K562 (cell line): Measurements from ENCODE around the gene SPATA21. TPM values are rescaled to one million over a fixed set of nuclear protein-coding genes. Genes with fewer than 3 reads are reported as not detected.

Experiments
- C11orf30 ChIP-seq: fragments of 450-650 bp; IDR thresholded peaks from 2 replicates; pipeline ENCODE4 v1.6.1; 2016; ENCODE audit warnings: low read depth, mild to moderate bottlenecking
- CC2D1A ChIP-seq: fragments of 450-650 bp; IDR thresholded peaks from 2 replicates; pipeline ENCODE4 v1.6.1; 2017; ENCODE audit warnings: mild to moderate bottlenecking
- CTBP1 ChIP-seq: fragments of 450-650 bp; IDR thresholded peaks from 2 replicates; pipeline ENCODE4 v1.6.1; 2016; ENCODE audit warnings: borderline replicate concordance
- EP400 ChIP-seq: fragments of 450-650 bp; IDR thresholded peaks from 2 replicates; pipeline ENCODE4 v1.6.1; 2017; ENCODE audit warnings: antibody characterized with exemption, mild to moderate bottlenecking, moderate library complexity
- EZH2 ChIP-seq: IDR thresholded peaks from 2 replicates; pipeline ENCODE4 v1.6.1; 2012; ENCODE audit warnings: low read depth, mild to moderate bottlenecking, inconsistent platforms, low read length, borderline replicate concordance
- HDAC2 ChIP-seq: fragments of 450-650 bp; IDR thresholded peaks from 2 replicates; pipeline ENCODE4 v1.6.1; 2016; ENCODE audit warnings: mild to moderate bottlenecking
- HMG20A ChIP-seq: fragments of 450-650 bp; formaldehyde crosslinking; conservative IDR thresholded peaks from 2 replicates; pipeline ENCODE4 v1.4.0; 2020; ENCODE audit warnings: mild to moderate bottlenecking, mixed read lengths
- L3MBTL2 ChIP-seq: fragments of 450-650 bp; IDR thresholded peaks from 2 replicates; pipeline ENCODE4 v1.6.1; 2016; ENCODE audit warnings: mild to moderate bottlenecking, moderate library complexity
- MTA1 ChIP-seq: fragments of 450-650 bp; IDR thresholded peaks from 2 replicates; pipeline ENCODE4 v1.6.1; 2017; ENCODE audit warnings: borderline replicate concordance
- MTA3 ChIP-seq: fragments of 450-650 bp; formaldehyde crosslinking; IDR thresholded peaks from 2 replicates; pipeline ENCODE4 v1.6.1; 2017; ENCODE audit warnings: mild to moderate bottlenecking, borderline replicate concordance
- RBM25 ChIP-seq: fragments of 200-400 bp; formaldehyde crosslinking; IDR thresholded peaks from 2 replicates; pipeline ENCODE4 v1.6.1; 2018; ENCODE audit warnings: low read length, low read depth, moderate library complexity; ENCODE audit not compliant: severe bottlenecking
- SPI1 ChIP-seq: IDR thresholded peaks from 2 replicates; pipeline ENCODE4 v1.6.1; 2011; ENCODE audit warnings: low read depth, low read length, control low read depth, borderline replicate concordance
- USF1 ChIP-seq: sonication (generic); formaldehyde crosslinking; IDR thresholded peaks from 2 replicates; pipeline ENCODE4 v1.9.0; 2022; ENCODE audit warnings: mild to moderate bottlenecking, missing genetic modification reagents
- ZNF280A ChIP-seq: fragments of 450-650 bp; IDR thresholded peaks from 2 replicates; pipeline ENCODE4 v1.6.1; 2018; ENCODE audit warnings: mild to moderate bottlenecking, low read depth; ENCODE audit not compliant: partially characterized antibody
- ZNF445 ChIP-seq: fragments of 250-450 bp; sonication (Bioruptor Pico); IDR thresholded peaks from 2 replicates; pipeline ENCODE4 v1.4.0; 2020; ENCODE audit warnings: low read depth, mild to moderate bottlenecking, moderate library complexity
- ZNF717 ChIP-seq: fragments of 250-450 bp; sonication (Bioruptor Pico); IDR thresholded peaks from 2 replicates; pipeline ENCODE4 v1.5.0; 2021
- polyA plus RNA-seq, 8 experiments: library from polyadenylated mRNA; depleted of rRNA in 4 of 8; stranded (reverse) in 5 of 8; unstranded in 3 of 8; fragments of >200 nt; fragmentation: Nextera tagmentation in 2 of 8; fragmentation: Illumina TruSeq in 1 of 8; extraction: Ambion mirVana in 2 of 8; extraction: Trizol in 1 of 8; gene quantifications; 2 replicates each; pipeline versions ENCODE4 v1.2.1 to v1.2.3, GENCODE V29; 2011 to 2014; ENCODE audit warnings: inconsistent platforms in 1 of 8, missing spikeins in 1 of 8
- total RNA-seq, 7 experiments: library from RNA; depleted of rRNA in 6 of 7; stranded (reverse); fragments of >200 nt in 6 of 7; fragmentation: Illumina TruSeq in 2 of 7; extraction: Trizol in 2 of 7; gene quantifications; 2 replicates each; pipeline versions ENCODE4 v1.2.1 to v1.2.3, GENCODE V29; 2011 to 2021; ENCODE audit warnings: low replicate concordance in 1 of 7
- TF ChIP-seq, protein P1 (sequence below): fragments of 250-450 bp; sonication (Bioruptor Pico); IDR thresholded peaks from 2 replicates; pipeline ENCODE4 v1.5.0; 2021
- TF ChIP-seq, protein P2 (sequence below): fragments of 250-450 bp; sonication (Bioruptor Pico); IDR thresholded peaks from 2 replicates; pipeline ENCODE4 v1.8.0; 2021; ENCODE audit warnings: mild to moderate bottlenecking, moderate library complexity

Gene SPATA21
- total and polyA plus RNA-seq, 9 of the 15 experiments (the other 6 are each of a cell fraction or from before 2014, with no cell fraction given) = 0.10 to 0.36 (median 0.13) TPM; not detected in 3

DNA sequence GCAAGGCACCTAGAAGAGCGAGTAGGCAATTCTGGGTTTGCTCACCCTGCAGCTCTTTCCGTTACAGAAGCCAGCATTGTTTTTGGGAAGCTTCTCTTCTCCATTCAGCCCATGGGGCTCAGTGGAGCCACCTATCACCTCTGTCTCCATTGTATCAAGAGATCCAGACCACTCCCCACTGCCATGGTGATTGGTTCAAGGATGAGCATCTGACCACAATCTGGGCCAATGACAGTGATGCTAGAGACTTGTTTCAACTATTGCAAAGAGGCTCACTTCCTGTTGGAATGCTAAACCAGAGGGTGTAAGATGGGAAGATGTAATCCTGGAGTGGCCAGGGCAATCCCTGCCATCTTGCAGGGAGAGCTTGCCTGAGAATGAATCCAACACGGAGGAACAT lies 6.6 kb downstream of the SPATA21 start (continued):
- TF ChIP-seq ZNF717 (CRISPR knock-in tag) (no peak), EZH2 (no peak), SPI1 (peak; percentile 46; the same call in 1 of the 2 replicates), CTBP1 (0 out of 2 replicates have a peak, but pooled peaks have one; percentile 11), USF1 (CRISPR knock-in tag) (peak; percentile 81), CC2D1A (0 out of 2 replicates have a peak, but pooled peaks have one; percentile 11), L3MBTL2 (peak; percentile 26; the same call in 1 of the 2 replicates), ZNF280A (no peak), HMG20A (no peak), C11orf30 (no peak), MTA1 (no peak), MTA3 (peak; percentile 43; the same call in 1 of the 2 replicates), ZNF445 (CRISPR knock-in tag) (no peak), EP400 (0 out of 2 replicates have a peak, but pooled peaks have one; percentile 15), HDAC2 (peak; percentile 22; the same call in 1 of the 2 replicates), RBM25 (peak; percentile 56)
- TF ChIP-seq, protein P1, sequence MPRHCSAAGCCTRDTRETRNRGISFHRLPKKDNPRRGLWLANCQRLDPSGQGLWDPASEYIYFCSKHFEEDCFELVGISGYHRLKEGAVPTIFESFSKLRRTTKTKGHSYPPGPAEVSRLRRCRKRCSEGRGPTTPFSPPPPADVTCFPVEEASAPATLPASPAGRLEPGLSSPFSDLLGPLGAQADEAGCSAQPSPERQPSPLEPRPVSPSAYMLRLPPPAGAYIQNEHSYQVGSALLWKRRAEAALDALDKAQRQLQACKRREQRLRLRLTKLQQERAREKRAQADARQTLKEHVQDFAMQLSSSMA (CRISPR knock-in tag) = peak; percentile 22; the same call in 1 of the 2 replicates
- TF ChIP-seq, protein P2, sequence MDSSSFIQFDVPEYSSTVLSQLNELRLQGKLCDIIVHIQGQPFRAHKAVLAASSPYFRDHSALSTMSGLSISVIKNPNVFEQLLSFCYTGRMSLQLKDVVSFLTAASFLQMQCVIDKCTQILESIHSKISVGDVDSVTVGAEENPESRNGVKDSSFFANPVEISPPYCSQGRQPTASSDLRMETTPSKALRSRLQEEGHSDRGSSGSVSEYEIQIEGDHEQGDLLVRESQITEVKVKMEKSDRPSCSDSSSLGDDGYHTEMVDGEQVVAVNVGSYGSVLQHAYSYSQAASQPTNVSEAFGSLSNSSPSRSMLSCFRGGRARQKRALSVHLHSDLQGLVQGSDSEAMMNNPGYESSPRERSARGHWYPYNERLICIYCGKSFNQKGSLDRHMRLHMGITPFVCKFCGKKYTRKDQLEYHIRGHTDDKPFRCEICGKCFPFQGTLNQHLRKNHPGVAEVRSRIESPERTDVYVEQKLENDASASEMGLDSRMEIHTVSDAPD (CRISPR knock-in tag) = no peak
